Gastrocnemius medialis (tissue), 4 donors: ENCODE measurements around the gene CHST1.

Experiments used
- CTCF ChIP-seq, 5 experiments: fragments of 450-650 bp in 3 of 5; fragments of 200-600 bp in 2 of 5; sonication (generic) in 2 of 5; IDR thresholded peaks in 4 of 5; conservative IDR thresholded peaks in 1 of 5; 1 replicate in 4 of 5; 2 replicates in 1 of 5; pipeline ENCODE4 v1.5.1; 2016 to 2019; ENCODE audit warnings: antibody characterized with exemption in 5 of 5, mild to moderate bottlenecking in 3 of 5, moderate library complexity in 3 of 5
- POLR2A ChIP-seq, 2 donors: fragments of 450-650 bp; IDR thresholded peaks; one replicate each; pipeline ENCODE4 v1.6.1; 2017; ENCODE audit warnings: antibody characterized with exemption in 2 of 2, mild to moderate bottlenecking in 2 of 2, moderate library complexity in 2 of 2

DNA sequence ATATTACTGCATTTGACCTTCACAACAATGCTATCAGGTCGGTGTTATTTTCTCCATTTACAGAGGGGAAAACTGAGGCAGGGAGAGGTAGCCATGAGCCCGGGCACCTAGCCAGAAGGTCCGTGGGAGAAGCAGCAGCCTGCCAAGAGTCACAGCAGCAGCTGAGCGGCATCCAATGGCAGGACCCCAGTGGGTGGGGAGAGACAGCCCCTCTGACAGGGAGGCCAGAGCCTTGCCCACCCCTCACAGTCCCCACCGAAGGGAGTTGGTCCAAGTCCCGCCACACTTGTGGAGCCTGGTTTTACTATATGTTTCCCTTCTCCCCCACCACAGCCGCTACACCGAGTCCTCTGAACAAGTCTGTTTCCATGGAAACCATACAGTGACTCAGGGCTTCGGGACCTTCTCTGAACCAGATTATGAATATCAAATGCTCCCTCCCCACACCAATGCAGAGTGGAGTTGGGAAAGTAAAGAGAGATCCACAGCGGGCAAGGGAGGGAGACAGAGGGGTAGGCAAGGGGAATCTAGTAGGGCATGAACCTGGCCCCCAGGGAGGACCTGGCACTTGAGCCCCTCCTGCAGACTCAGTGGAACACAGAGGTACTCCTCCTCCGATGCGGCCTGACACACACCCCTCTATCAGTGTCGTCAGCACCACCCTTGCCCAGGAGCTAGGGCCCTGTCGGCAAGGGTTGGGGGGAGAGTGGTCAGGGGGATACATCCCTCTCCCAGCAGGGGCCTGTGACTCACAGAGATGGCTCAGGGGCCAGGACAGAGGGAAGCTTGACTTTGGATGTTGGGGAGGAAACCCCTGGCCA is 2.5 kb downstream of the CHST1 start:
- TF ChIP-seq CTCF (IDR thresholded peaks at IDR 0.05 in 4 of 5, conservative IDR thresholded peaks at IDR 0.05 in 1 of 5) (no peak), POLR2A (IDR thresholded peaks at IDR 0.05) (no peak)
